Esophagus muscularis mucosa (tissue), 3 donors: ENCODE data around the gene FBXW4.

ENCODE experiments used
- POLR2A ChIP-seq: fragments of 450-650 bp; IDR thresholded peaks from one replicate; pipeline ENCODE4 v1.6.1; 2017; ENCODE audit warnings: antibody characterized with exemption, moderate library complexity, mild to moderate bottlenecking, low read depth
- TF ChIP-seq, protein P1 (sequence below), 3 experiments: fragments of 200-600 bp in 2 of 3; fragments of 450-650 bp in 1 of 3; sonication (generic) in 2 of 3; IDR thresholded peaks; one replicate each; pipeline ENCODE4 v1.5.1; 2017 to 2019; ENCODE audit warnings: antibody characterized with exemption in 3 of 3, mild to moderate bottlenecking in 2 of 3, moderate library complexity in 1 of 3

DNA sequence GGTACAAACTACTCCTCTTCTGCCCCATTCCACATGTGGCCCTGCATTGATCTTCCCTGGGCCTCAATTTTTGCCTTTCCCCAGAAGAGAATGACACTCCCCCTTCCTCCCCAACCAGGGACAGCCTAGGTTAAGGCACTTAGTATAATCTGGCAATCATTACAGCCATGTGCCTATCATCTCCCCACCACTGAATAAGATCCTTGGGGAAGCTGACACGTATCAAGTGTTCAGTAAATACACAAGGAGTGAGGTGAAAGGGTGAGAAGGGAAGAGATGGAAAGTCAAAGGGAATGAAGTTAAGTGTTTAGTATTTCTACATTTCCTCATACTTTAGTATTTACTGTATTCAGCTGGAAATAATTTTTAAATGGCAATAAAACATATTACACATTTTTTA is 31.9 kb downstream of the FBXW4 start:
- TF ChIP-seq POLR2A, result no peak
- TF ChIP-seq, protein P1, sequence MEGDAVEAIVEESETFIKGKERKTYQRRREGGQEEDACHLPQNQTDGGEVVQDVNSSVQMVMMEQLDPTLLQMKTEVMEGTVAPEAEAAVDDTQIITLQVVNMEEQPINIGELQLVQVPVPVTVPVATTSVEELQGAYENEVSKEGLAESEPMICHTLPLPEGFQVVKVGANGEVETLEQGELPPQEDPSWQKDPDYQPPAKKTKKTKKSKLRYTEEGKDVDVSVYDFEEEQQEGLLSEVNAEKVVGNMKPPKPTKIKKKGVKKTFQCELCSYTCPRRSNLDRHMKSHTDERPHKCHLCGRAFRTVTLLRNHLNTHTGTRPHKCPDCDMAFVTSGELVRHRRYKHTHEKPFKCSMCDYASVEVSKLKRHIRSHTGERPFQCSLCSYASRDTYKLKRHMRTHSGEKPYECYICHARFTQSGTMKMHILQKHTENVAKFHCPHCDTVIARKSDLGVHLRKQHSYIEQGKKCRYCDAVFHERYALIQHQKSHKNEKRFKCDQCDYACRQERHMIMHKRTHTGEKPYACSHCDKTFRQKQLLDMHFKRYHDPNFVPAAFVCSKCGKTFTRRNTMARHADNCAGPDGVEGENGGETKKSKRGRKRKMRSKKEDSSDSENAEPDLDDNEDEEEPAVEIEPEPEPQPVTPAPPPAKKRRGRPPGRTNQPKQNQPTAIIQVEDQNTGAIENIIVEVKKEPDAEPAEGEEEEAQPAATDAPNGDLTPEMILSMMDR (IDR thresholded peaks at IDR 0.05), result no peak
